ENCODE measurements around the gene RFT1.

GRCh38 chr3:53120336-53120735 lies 9.9 kb downstream of the RFT1 start:
- TF ChIP-seq CTCF (IDR thresholded peaks at IDR 0.05; ENCODE audit: insufficient read depth, low read length, poor library complexity, severe bottlenecking): no peak
- no peak for TF ChIP-seq EZH2phosphoT487 (conservative IDR thresholded peaks at IDR 0.05; ENCODE audit: low read length)
